Adrenal gland (tissue), 12 donors: Measurements from ENCODE around the gene ANKRD11. TPM values are rescaled to one million over a fixed set of nuclear protein-coding genes. Genes with fewer than 3 reads are reported as not detected.
"Not testable (repeated sequence)": the region's sequence is repeated elsewhere in the genome, so short reads cannot be mapped to it uniquely, and the experiment has no call there.

Experiments
- DNase-seq, 7 donors: peaks; one replicate each; pipeline ENCODE4 v3.0.0-alpha.2; 2019 to 2020
- H3K27ac ChIP-seq, 5 donors: fragments of 200-600 bp; sonication (generic) in 4 of 5; 1 replicate in 3 of 5; 2 replicates in 2 of 5; pipeline versions ENCODE4 v1.5.1 to v1.8.0; 2016 to 2020; ENCODE audit warnings: mild to moderate bottlenecking in 1 of 5
- H3K27me3 ChIP-seq: fragments of 200-600 bp; 2 replicates; pipeline ENCODE4 v1.8.0; 2021
- H3K36me3 ChIP-seq, 2 donors: fragments of 200-600 bp; replicated peaks in 1 of 2; 1 replicate in 1 of 2; 2 replicates in 1 of 2; pipeline versions ENCODE4 v1.5.1 to v1.8.0; 2018 to 2022
- H3K4me1 ChIP-seq, 2 donors: fragments of 200-600 bp; replicated peaks in 1 of 2; 1 replicate in 1 of 2; 2 replicates in 1 of 2; pipeline versions ENCODE4 v1.5.1 to v1.8.0; 2018 to 2021
- H3K4me3 ChIP-seq, 4 donors: fragments of 200-600 bp; sonication (generic) in 3 of 4; one replicate each; pipeline ENCODE4 v1.5.1; 2016 to 2018
- H3K9me3 ChIP-seq, 3 donors: fragments of 200-600 bp; sonication (generic) in 1 of 3; replicated peaks in 1 of 3; 1 replicate in 2 of 3; 2 replicates in 1 of 3; pipeline versions ENCODE4 v1.5.1 to v1.8.0; 2016 to 2021
- POLR2A ChIP-seq, 2 donors: fragments of 450-650 bp; IDR thresholded peaks; one replicate each; pipeline ENCODE4 v1.6.1; 2017; ENCODE audit warnings: antibody characterized with exemption in 2 of 2, mild to moderate bottlenecking in 2 of 2, moderate library complexity in 1 of 2
- WGBS, 4 donors: extraction: QIAGEN DNeasy Blood & Tissue Kit in 2 of 4; methylation state at CpG; one replicate each; pipeline versions ENCODE4 v1.1.5 to v1.1.7; 2013 to 2017; 5-methylcytosine and 5-hydroxymethylcytosine counted together
- intact Hi-C, 2 donors: fragments of 100-400 bp; cut with DNase I; formaldehyde crosslinking; loops; one replicate each; pipeline versions ENCODE4 v1.14.1 to v1.15.0; 2022 to 2023
- polyA plus RNA-seq, 3 donors: library from polyadenylated mRNA; stranded (reverse); fragments of 200-250 nt in 2 of 3; fragments of 350-450 nt in 1 of 3; fragmentation: Illumina TruSeq in 1 of 3; extraction: RNeasy Lipid Tissue Mini Kit (QIAGEN cat#74804) in 1 of 3; gene quantifications; one replicate each; pipeline ENCODE4 v1.2.3, GENCODE V29; 2013 to 2014
- total RNA-seq, 9 donors: library from RNA; depleted of rRNA in 4 of 9; stranded (reverse); fragments of >200 nt in 4 of 9; fragments of 120-200 nt in 1 of 9; fragmentation: NEBNext Ultra II Directional in 1 of 9; extraction: Animal tissue kit (Norgen Biotek cat#: 25700) in 1 of 9; gene quantifications; one replicate each; pipeline versions ENCODE4 v1.1.0 to v1.2.4, GENCODE V29; 2013 to 2023
- TF ChIP-seq, protein P1 (sequence below), 6 experiments: fragments of 450-650 bp in 4 of 6; fragments of 200-600 bp in 2 of 6; sonication (generic) in 1 of 6; IDR thresholded peaks; 1 replicate in 5 of 6; 2 replicates in 1 of 6; pipeline versions ENCODE4 v1.5.1 to v1.8.0; 2016 to 2021; ENCODE audit warnings: antibody characterized with exemption in 6 of 6, mild to moderate bottlenecking in 2 of 6, moderate library complexity in 1 of 6
- donor health status: healthy with polysubstance abuse.
- donor health status: Bipolar disorder and iron deficiency.
- donor health status: DM: yes; HTN: yes; CAD: no.
- donor health status: DM: no; HTN: no; CAD: no.
- donor health status: DM: no; HTN: no; CAD: no.
- donor health status: DM: yes; HTN: yes; CAD: no.

The ANKRD11 gene
- total and polyA plus RNA-seq, 12 donors, result 29.7 to 127 (median 80.1) TPM

DNA sequence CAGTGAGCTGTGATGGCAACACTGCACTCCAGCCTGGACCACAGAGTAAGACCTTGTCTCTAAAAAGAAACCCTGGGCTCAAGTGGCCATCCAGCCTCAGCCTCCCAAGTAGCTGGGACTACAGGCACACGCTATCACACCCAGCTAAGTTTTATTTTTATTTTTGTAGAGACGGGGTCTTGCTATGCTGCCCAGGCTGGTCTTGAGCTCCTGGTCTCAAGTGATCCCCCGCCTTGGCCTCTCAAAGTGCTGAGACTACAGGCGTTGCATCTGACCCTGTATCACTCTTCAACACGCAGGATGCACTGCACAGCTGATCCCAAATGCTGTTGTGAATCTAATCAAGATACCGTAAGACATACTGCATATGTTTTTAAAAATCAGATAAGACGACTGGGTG, 23.0 kb downstream of the ANKRD11 start:
- 85 to 91% (median 89%) methylated on average over 7 of the region's 7 CpGs for WGBS, 4 donors
- no peaks in the 10 kb centered on the region for H3K36me3 ChIP-seq
- H3K4me1 ChIP-seq, result peaks cover 10 to 27% of the 10 kb centered on the region in 2 donors
- TF ChIP-seq, protein P1, sequence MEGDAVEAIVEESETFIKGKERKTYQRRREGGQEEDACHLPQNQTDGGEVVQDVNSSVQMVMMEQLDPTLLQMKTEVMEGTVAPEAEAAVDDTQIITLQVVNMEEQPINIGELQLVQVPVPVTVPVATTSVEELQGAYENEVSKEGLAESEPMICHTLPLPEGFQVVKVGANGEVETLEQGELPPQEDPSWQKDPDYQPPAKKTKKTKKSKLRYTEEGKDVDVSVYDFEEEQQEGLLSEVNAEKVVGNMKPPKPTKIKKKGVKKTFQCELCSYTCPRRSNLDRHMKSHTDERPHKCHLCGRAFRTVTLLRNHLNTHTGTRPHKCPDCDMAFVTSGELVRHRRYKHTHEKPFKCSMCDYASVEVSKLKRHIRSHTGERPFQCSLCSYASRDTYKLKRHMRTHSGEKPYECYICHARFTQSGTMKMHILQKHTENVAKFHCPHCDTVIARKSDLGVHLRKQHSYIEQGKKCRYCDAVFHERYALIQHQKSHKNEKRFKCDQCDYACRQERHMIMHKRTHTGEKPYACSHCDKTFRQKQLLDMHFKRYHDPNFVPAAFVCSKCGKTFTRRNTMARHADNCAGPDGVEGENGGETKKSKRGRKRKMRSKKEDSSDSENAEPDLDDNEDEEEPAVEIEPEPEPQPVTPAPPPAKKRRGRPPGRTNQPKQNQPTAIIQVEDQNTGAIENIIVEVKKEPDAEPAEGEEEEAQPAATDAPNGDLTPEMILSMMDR (IDR thresholded peaks at IDR 0.05), result no peak
- TF ChIP-seq POLR2A (IDR thresholded peaks at IDR 0.05), result no peak
- intact Hi-C loops, result no loop called here
- H3K9me3 ChIP-seq, result no peaks in the 10 kb centered on the region
- H3K4me3 ChIP-seq, result no peak overlapping the region
- no peak overlapping the region for H3K27ac ChIP-seq
- no peak for DNase-seq
- H3K27me3 ChIP-seq, result no peaks in the 10 kb centered on the region

DNA sequence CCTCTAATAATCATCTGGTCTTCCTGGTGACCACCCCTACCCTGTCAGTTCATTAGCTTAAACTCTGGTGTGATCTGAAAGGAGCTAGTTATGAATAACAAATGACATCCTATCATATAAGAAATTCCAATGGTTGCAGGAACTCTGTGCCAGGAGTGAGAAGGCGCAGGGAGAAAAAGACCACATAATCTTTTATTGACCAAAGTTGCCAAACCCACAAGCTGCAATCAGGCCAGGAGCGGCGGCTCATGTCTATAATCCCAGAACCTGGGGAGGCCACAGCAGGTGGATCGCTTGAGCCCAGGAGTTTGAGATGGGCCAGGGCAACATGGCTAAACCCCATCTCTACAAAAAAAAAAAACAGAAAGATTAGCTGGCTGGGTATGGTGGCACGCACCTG, 23.4 kb downstream of the ANKRD11 start:
- no peaks in the 10 kb centered on the region for H3K27me3 ChIP-seq
- no peaks in the 10 kb centered on the region for H3K9me3 ChIP-seq
- DNase-seq, result no peak
- TF ChIP-seq, protein P1 (IDR thresholded peaks at IDR 0.05), result no peak
- no peak for TF ChIP-seq POLR2A (IDR thresholded peaks at IDR 0.05)
- H3K4me1 ChIP-seq, result peaks cover 6 to 22% of the 10 kb centered on the region in 2 donors
- no peaks in the 10 kb centered on the region for H3K36me3 ChIP-seq
- intact Hi-C loops, result no loop called here
- H3K4me3 ChIP-seq, result no peak overlapping the region
- H3K27ac ChIP-seq, result no peak overlapping the region
- 92 to 98% (median 97%) methylated on average over 5 of the region's 5 CpGs for WGBS, 4 donors

DNA sequence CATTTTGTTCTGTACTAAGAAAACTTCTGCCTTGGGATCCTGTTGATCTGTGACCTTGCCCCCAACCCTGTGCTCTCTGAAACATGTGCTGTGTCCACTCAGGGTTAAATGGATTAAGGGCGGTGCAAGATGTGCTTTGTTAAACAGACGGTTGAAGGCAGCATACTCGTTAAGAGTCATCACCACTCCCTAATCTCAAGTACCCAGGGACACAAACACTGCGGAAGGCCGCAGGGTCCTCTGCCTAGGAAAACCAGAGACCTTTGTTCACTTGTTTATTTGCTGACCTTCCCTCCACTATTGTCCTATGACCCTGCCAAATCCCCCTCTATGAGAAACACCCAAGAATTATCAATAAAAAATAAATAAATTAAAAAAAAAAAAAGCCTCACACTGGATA, 27.0 kb downstream of the ANKRD11 start:
- intact Hi-C loops, H3K36me3 ChIP-seq, H3K27ac ChIP-seq, H3K27me3 ChIP-seq, H3K4me3 ChIP-seq, DNase-seq, H3K9me3 ChIP-seq: not testable (repeated sequence)
- 24 to 54% (median 30%) methylated on average over 5 of the region's 5 CpGs for WGBS, 4 donors
- peaks cover 6 to 16% of the 10 kb centered on the region in 2 donors for H3K4me1 ChIP-seq

DNA sequence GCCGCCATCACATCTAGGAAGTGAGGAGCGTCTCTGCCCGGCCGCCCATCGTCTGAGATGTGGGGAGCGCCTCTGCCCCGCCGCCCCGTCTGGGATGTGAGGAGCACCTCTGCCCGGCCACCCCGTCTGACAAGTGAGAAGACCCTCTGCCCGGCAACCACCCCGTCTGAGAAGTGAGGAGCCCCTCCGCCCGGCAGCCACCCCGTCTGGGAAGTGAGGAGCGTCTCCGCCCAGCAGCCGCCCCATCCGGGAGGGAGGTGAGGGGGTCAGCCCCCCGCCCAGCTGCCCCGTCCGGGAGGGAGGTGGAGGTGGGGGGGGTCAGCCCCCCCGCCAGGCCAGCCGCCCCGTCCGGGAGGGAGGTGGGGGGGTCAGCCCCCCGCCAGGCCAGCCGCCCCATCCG, 27.7 kb downstream of the ANKRD11 start:
- intact Hi-C loops, H3K27ac ChIP-seq, H3K9me3 ChIP-seq, H3K4me3 ChIP-seq, H3K27me3 ChIP-seq, DNase-seq, H3K36me3 ChIP-seq: not testable (repeated sequence)
- 88 to 99% (median 91%) methylated on average over 3 to 26 of the region's 30 CpGs for WGBS, 4 donors
- H3K4me1 ChIP-seq, result peaks cover 6 to 16% of the 10 kb centered on the region in 2 donors

DNA sequence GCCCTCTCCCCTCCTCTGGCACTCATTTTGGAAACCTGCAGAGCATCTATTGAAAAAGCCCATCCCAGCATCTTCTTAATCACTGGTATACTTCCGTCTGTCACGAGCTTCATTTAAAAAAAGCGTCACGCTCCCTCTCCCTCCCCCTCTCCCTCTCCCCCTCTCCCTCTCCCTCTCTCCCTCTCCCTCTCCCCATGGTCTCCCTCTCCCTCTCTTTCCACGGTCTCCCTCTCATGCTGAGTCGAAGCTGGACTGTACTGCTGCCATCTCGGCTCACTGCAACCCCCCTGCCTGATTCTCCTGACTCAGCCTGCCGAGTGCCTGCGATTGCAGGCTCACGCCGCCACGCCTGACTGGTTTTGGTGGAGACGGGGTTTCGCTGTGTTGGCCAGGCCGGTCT, 28.5 kb downstream of the ANKRD11 start:
- DNase-seq, H3K27me3 ChIP-seq, H3K27ac ChIP-seq, H3K4me3 ChIP-seq, H3K36me3 ChIP-seq, intact Hi-C loops, H3K9me3 ChIP-seq: not testable (repeated sequence)
- WGBS, 4 donors, result 84 to 90% (median 89%) methylated on average over 9 to 14 of the region's 15 CpGs
- peaks cover 6 to 16% of the 10 kb centered on the region in 2 donors for H3K4me1 ChIP-seq

DNA sequence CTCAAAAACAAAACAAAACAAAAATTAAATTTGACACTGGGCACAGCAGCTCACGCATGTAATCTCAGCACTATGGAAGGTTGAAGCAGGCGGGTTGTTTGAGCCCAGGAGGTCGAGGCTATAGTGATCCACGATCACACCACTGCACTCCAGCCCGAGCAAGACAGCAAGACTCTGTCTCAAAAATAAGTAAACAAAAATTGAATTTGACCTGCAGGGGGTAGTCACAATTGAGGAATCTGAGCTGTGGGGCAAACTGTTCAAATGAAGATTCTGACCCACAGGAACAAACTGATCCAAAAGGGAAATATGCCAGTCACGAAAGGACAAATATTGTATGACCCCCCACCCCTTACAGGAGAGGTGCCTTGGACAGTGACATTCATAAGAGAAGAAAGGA, 29.8 kb downstream of the ANKRD11 start:
- TF ChIP-seq, protein P1 (IDR thresholded peaks at IDR 0.05), result no peak
- TF ChIP-seq POLR2A (IDR thresholded peaks at IDR 0.05), result no peak
- Histone ChIP-seq H3K4me3 (no peak overlapping the region), H3K36me3 (no peaks in the 10 kb centered on the region), H3K27ac (no peak overlapping the region), H3K27me3 (no peaks in the 10 kb centered on the region), H3K4me1 (peaks cover 6 to 16% of the 10 kb centered on the region in 2 donors), H3K9me3 (no peaks in the 10 kb centered on the region)
- intact Hi-C loops, result no loop called here
- WGBS, 4 donors, result 83 to 95% (median 87%) methylated on average over 6 of the region's 6 CpGs
- no peak for DNase-seq
